Sigmoid colon (tissue), 7 donors: ENCODE results near the gene MNT. TPM values are rescaled to one million over a fixed set of nuclear protein-coding genes. Genes with fewer than 3 reads are reported as not detected.

Experiments
- DNase-seq: peaks from one replicate; pipeline ENCODE4 v3.0.0-alpha.2; 2019
- H3K27ac ChIP-seq, 4 donors: fragments of 200-600 bp; sonication (generic); one replicate each; pipeline ENCODE4 v1.5.1; 2016 to 2019; ENCODE audit warnings: mild to moderate bottlenecking in 1 of 4
- H3K27me3 ChIP-seq, 3 donors: fragments of 200-600 bp; sonication (generic); one replicate each; pipeline ENCODE4 v1.5.1; 2019; ENCODE audit warnings: mild to moderate bottlenecking in 1 of 3
- H3K36me3 ChIP-seq, 4 donors: fragments of 200-600 bp; sonication (generic); one replicate each; pipeline ENCODE4 v1.5.1; 2016 to 2019
- H3K4me1 ChIP-seq, 4 donors: fragments of 200-600 bp; sonication (generic); one replicate each; pipeline ENCODE4 v1.5.1; 2017 to 2019
- H3K4me3 ChIP-seq, 4 donors: fragments of 200-600 bp; sonication (generic); one replicate each; pipeline ENCODE4 v1.5.1; 2017 to 2019; ENCODE audit warnings: mild to moderate bottlenecking in 2 of 4, moderate library complexity in 1 of 4
- H3K9me3 ChIP-seq, 4 donors: fragments of 200-600 bp in 3 of 4; sonication (generic) in 3 of 4; one replicate each; pipeline versions ENCODE4 v1.5.1 to v1.6.1; 2013 to 2019
- EP300 ChIP-seq, 4 donors: sonication (generic); formaldehyde crosslinking; IDR thresholded peaks; one replicate each; pipeline ENCODE4 v1.6.1; 2017; ENCODE audit warnings: antibody characterized with exemption in 4 of 4
- POLR2A ChIP-seq, 2 donors: fragments of 450-650 bp; IDR thresholded peaks; one replicate each; pipeline ENCODE4 v1.6.1; 2016; ENCODE audit warnings: antibody characterized with exemption in 2 of 2, mild to moderate bottlenecking in 2 of 2, moderate library complexity in 2 of 2
- POLR2AphosphoS5 ChIP-seq, 4 donors: sonication (generic); formaldehyde crosslinking; IDR thresholded peaks; one replicate each; pipeline ENCODE4 v1.6.1; 2017; ENCODE audit warnings: antibody characterized with exemption in 4 of 4
- WGBS, 2 donors: extraction: QIAGEN DNeasy Blood & Tissue Kit; methylation state at CpG; one replicate each; pipeline ENCODE4 v1.1.7; 2013; 5-methylcytosine and 5-hydroxymethylcytosine counted together
- intact Hi-C: fragments of 100-400 bp; cut with DNase I; formaldehyde crosslinking; loops from one replicate; pipeline ENCODE4 v1.15.1; 2023
- polyA plus RNA-seq, 3 donors: library from polyadenylated mRNA; stranded (reverse); fragments of 200-250 nt; gene quantifications; one replicate each; pipeline ENCODE4 v1.2.3, GENCODE V29; 2013
- total RNA-seq, 4 donors: library from RNA; depleted of rRNA; stranded (reverse); fragments of >200 nt; gene quantifications; one replicate each; pipeline ENCODE4 v1.1.0, GENCODE V29; 2016
- TF ChIP-seq, protein P1 (sequence below), 4 experiments: fragments of 450-650 bp in 3 of 4; fragments of 200-600 bp in 1 of 4; IDR thresholded peaks; one replicate each; pipeline ENCODE4 v1.5.1; 2016 to 2019; ENCODE audit warnings: antibody characterized with exemption in 4 of 4, mild to moderate bottlenecking in 3 of 4, moderate library complexity in 2 of 4
- donor health status: healthy with polysubstance abuse.
- donor health status: Bipolar disorder and iron deficiency.
- donor health status: healthy.

The MNT gene
- total and polyA plus RNA-seq, 7 donors: 2.1 to 24.1 (median 7.7) TPM

DNA sequence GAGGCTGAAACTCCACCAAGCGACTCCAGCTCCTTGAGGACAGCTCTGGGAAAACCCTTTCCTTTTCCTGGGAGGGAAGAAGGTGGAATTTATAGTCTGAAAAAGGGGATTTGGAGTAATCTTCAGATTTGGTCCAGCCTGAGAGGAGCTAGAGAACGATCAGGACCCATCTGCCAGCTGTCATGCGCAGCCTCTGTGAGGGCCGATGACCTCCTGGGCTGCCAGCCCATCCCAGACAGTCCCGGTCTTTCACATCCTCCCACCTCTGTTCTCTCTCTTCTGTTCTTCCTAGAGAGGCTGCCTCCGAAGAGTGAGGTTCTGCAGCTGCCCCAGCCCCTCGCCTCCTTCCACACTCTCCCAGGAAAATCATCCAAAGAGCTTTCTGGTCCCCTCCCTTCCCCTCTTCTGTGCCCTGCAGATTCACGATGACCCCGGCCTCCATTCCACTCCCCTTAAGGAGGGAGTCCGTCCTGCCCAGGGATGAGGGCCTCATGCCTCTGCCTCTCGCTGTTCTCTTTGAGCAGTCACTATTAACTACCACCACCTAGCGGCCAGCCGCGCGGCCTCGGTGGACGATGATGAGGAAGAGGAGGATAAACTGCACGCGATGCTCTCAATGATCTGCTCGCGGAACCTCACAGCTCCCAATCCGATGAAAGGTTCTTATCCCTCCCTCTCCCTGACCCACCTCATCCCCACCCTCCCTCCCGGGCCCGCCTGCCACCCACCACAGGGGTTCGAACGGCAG lies 33.9 kb downstream of the MNT start:
- H3K4me3 ChIP-seq: no peak overlapping the region
- peaks cover 0 to 41% (median 34%) of the 10 kb centered on the region in 4 donors for H3K4me1 ChIP-seq
- no peak for DNase-seq
- intact Hi-C loops: loop anchor here (10.0 kb wide), 1 partner anchor 48 kb away; no protein-coding TSS in a partner anchor
- no peaks in the 10 kb centered on the region for H3K9me3 ChIP-seq
- peaks cover 6 to 42% (median 7%) of the 10 kb centered on the region in 4 donors for H3K36me3 ChIP-seq
- WGBS, 2 donors: 89 to 92% methylated on average over 26 of the region's 26 CpGs
- H3K27me3 ChIP-seq: no peaks in the 10 kb centered on the region
- no peak for TF ChIP-seq POLR2AphosphoS5 (IDR thresholded peaks at IDR 0.05)
- TF ChIP-seq, protein P1, sequence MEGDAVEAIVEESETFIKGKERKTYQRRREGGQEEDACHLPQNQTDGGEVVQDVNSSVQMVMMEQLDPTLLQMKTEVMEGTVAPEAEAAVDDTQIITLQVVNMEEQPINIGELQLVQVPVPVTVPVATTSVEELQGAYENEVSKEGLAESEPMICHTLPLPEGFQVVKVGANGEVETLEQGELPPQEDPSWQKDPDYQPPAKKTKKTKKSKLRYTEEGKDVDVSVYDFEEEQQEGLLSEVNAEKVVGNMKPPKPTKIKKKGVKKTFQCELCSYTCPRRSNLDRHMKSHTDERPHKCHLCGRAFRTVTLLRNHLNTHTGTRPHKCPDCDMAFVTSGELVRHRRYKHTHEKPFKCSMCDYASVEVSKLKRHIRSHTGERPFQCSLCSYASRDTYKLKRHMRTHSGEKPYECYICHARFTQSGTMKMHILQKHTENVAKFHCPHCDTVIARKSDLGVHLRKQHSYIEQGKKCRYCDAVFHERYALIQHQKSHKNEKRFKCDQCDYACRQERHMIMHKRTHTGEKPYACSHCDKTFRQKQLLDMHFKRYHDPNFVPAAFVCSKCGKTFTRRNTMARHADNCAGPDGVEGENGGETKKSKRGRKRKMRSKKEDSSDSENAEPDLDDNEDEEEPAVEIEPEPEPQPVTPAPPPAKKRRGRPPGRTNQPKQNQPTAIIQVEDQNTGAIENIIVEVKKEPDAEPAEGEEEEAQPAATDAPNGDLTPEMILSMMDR (IDR thresholded peaks at IDR 0.05): no peak
- TF ChIP-seq EP300 (IDR thresholded peaks at IDR 0.05): no peak
- TF ChIP-seq POLR2A (IDR thresholded peaks at IDR 0.05): no peak
- peak overlapping the region in 3 of 4 donors; percentile 6 to 61 (median 47) for H3K27ac ChIP-seq

DNA sequence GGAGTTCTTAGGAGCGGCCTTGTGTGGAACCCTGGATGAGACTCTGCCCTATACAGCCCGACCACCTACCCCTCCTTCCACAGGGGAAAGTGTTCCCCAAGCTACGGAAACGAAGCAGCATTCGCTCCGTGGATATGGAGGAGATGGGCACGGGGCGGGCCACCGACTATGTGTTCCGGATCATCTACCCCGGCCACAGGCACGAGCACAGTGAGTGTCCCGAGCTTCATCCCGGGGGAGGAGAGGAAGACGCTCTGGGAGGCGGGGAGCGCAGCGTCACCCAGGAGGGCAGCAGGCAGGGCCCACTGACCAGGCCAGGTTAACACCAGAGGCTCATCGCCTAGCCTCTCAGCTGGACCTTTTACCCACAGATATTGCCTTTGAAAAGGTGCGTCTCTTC lies 35.7 kb downstream of the MNT start:
- WGBS, 2 donors: 94 to 95% methylated on average over 20 of the region's 20 CpGs
- no peak overlapping the region for H3K27ac ChIP-seq
- intact Hi-C loops: loop anchor here (10.0 kb wide), 1 partner anchor 50 kb away; no protein-coding TSS in a partner anchor
- DNase-seq: peak; percentile 58
- no peaks in the 10 kb centered on the region for H3K27me3 ChIP-seq
- H3K4me3 ChIP-seq: no peak overlapping the region
- peaks cover 0 to 41% (median 34%) of the 10 kb centered on the region in 4 donors for H3K4me1 ChIP-seq
- H3K9me3 ChIP-seq: no peaks in the 10 kb centered on the region
- H3K36me3 ChIP-seq: peaks cover 3 to 35% (median 5%) of the 10 kb centered on the region in 4 donors
- TF ChIP-seq POLR2AphosphoS5 (IDR thresholded peaks at IDR 0.05) (no peak), EP300 (IDR thresholded peaks at IDR 0.05) (no peak), POLR2A (IDR thresholded peaks at IDR 0.05) (no peak)
- TF ChIP-seq, protein P1 (IDR thresholded peaks at IDR 0.05): no peak

DNA sequence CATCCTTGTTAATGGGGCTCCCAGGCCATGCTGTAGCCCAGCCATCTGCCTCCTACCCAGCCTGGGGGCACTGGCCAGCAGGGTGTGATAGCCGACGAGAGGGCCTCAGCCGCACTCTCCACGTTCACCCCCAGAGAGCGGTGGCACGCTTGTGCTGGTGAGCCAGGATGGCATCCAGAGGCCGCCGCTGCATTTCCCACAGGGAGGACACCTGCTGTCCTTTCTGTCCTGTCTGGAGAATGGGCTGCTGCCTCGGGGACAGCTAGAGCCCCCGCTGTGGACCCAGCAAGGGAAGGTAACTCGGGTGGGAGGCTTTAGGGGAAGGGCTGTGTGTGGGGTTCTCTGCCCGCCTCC lies 36.1 kb downstream of the MNT start:
- no peak overlapping the region for H3K27ac ChIP-seq
- intact Hi-C loops: loop anchor here (10.0 kb wide), 1 partner anchor 50 kb away; no protein-coding TSS in a partner anchor
- peaks cover 3 to 35% (median 5%) of the 10 kb centered on the region in 4 donors for H3K36me3 ChIP-seq
- no peak overlapping the region for H3K4me3 ChIP-seq
- peak; percentile 60 for DNase-seq
- H3K9me3 ChIP-seq: no peaks in the 10 kb centered on the region
- TF ChIP-seq, protein P1 (IDR thresholded peaks at IDR 0.05): no peak
- no peak for TF ChIP-seq EP300 (IDR thresholded peaks at IDR 0.05)
- no peak for TF ChIP-seq POLR2A (IDR thresholded peaks at IDR 0.05)
- no peak for TF ChIP-seq POLR2AphosphoS5 (IDR thresholded peaks at IDR 0.05)
- peaks cover 0 to 41% (median 33%) of the 10 kb centered on the region in 4 donors for H3K4me1 ChIP-seq
- H3K27me3 ChIP-seq: no peaks in the 10 kb centered on the region
- 91% methylated on average over 12 of the region's 12 CpGs for WGBS, 2 donors

DNA sequence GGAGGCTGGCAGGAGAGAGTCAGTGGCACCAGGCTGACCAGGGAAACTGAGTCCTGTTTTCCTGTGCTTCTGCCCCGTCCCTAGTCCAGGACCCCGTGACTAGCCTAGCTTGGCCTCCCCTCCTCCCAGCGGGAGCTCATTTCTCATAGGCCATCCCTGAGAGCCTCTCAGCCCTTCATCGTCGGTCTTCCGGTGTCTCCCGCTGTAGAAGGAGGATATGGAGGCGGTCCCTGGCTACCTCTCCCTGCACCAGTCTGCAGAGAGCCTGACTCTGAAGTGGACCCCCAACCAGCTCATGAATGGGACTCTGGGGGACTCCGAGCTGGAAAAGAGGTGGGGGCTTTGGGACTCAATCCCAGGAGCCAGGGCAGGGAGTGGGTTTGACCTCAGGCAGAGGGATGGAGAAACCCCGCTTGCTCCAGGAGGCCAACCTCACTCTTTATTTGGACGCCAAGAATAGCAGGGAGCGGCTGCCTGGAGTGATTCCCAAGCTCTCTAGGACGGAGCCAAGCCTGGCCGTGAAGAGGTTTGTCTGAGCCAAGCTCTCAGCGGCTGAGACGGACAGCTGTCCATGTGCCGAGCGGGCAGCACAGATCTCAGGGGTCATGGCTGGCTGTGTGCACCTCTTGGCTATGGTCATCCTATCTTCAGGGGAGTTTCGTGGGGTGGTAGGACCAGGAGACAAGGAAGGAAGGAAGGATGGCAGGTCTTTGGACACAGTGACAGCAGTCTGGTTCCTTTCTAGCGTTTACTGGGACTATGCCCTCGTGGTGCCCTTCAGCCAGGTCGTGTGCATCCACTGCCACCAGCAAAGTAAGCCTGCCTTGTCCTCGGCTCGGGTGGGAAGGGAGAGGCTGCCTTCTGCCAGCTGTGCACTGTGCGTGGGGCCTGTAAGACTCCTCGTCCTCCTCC lies 36.8 kb downstream of the MNT start:
- Histone ChIP-seq H3K36me3 (peaks cover 3 to 35% (median 5%) of the 10 kb centered on the region in 4 donors), H3K27ac (peak overlapping the region in 2 of 4 donors; percentile 1 to 32), H3K4me3 (no peak overlapping the region), H3K27me3 (no peaks in the 10 kb centered on the region), H3K9me3 (no peaks in the 10 kb centered on the region), H3K4me1 (peaks cover 0 to 41% (median 35%) of the 10 kb centered on the region in 4 donors)
- peak; percentile 70 for DNase-seq
- WGBS, 2 donors: 88 to 89% methylated on average over 26 of the region's 26 CpGs
- intact Hi-C loops: loop anchor here (10.0 kb wide), 1 partner anchor 51 kb away; no protein-coding TSS in a partner anchor
- TF ChIP-seq, protein P1 (IDR thresholded peaks at IDR 0.05): no peak
